Coronary artery (tissue), 2 donors: ENCODE results near the gene PCARE.
"Not testable (repeated sequence)": the region's sequence is repeated elsewhere in the genome, so short reads cannot be mapped to it uniquely, and the experiment has no call there.

ENCODE experiments used
- DNase-seq: peaks from one replicate; pipeline ENCODE4 v3.0.0-alpha.2; 2017; ENCODE audit warnings: low spot score
- H3K27ac ChIP-seq, 2 donors: fragments of 200-600 bp; sonication (generic); one replicate each; pipeline ENCODE4 v1.5.1; 2016 to 2019
- H3K4me3 ChIP-seq: fragments of 200-600 bp; sonication (generic); 2 replicates; pipeline ENCODE4 v1.5.1; 2016; ENCODE audit warnings: mild to moderate bottlenecking, moderate library complexity
- TF ChIP-seq, protein P1 (sequence below): fragments of 200-600 bp; sonication (generic); IDR thresholded peaks from one replicate; pipeline ENCODE4 v1.5.1; 2019; ENCODE audit warnings: antibody characterized with exemption

The PCARE gene

DNA sequence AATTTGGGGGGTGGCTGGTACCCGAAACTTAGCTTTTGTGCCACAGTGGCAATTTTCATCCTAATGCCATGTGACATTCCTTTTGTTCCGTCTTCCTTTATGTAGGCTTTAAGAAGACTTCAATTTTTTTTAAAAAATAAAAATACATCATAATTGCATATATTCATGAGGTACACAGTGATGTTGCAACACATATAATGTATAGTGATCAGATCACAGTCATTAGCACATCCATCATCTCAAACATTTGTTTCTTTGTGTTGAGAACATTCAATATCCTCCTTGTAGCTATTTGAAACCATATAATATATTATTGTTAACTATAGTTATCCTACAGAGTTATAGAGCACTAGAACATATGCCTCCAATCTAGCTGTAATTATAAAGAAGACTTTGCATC is 34.9 kb upstream of the PCARE start:
- H3K4me3 ChIP-seq: no peak overlapping the region
- H3K27ac ChIP-seq: no peak overlapping the region
- TF ChIP-seq, protein P1, sequence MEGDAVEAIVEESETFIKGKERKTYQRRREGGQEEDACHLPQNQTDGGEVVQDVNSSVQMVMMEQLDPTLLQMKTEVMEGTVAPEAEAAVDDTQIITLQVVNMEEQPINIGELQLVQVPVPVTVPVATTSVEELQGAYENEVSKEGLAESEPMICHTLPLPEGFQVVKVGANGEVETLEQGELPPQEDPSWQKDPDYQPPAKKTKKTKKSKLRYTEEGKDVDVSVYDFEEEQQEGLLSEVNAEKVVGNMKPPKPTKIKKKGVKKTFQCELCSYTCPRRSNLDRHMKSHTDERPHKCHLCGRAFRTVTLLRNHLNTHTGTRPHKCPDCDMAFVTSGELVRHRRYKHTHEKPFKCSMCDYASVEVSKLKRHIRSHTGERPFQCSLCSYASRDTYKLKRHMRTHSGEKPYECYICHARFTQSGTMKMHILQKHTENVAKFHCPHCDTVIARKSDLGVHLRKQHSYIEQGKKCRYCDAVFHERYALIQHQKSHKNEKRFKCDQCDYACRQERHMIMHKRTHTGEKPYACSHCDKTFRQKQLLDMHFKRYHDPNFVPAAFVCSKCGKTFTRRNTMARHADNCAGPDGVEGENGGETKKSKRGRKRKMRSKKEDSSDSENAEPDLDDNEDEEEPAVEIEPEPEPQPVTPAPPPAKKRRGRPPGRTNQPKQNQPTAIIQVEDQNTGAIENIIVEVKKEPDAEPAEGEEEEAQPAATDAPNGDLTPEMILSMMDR: no peak
- no peak for DNase-seq

DNA sequence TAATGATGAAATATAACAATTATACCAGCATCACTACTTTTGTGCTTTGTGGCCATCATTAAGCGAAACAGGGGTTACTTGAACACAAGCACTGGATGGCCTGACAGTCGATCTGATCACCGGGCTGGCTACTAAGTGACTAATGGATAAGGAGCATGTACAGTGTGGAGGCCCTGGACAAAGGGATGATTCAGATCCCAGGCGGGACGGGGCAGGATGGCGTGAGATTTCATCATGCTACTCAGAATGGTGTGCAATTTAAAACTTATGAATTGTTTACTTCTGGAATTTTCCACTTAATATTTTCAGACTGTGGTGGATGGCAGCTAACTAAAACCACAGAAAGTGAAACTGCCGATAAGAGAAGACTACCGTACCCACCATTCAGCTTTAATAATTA is 33.9 kb upstream of the PCARE start:
- H3K4me3 ChIP-seq: no peak overlapping the region
- no peak for DNase-seq

DNA sequence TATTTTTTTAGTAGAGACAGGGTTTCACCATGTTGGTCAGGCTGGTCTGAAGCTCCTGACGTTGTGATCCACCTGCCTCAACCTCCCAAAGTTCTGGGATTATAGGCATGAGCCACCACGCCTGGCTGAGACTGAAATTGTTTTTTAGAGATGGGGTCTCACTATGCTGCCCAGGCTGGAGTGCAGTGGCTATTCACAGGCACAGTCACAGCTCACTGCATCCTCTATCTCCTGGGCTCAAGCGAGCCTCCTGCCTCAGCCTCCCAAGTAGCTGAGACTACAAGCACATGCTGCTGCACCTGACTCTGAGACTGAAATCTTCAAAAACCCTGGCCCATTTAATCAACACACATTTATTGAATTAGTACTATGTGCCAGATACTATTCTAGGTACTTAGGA is 33.2 kb upstream of the PCARE start:
- not testable (repeated sequence) for H3K27ac ChIP-seq, H3K4me3 ChIP-seq, DNase-seq

More for the DNA sequence above, 33.9 kb upstream of the PCARE start:
- TF ChIP-seq, protein P1: no peak
- H3K27ac ChIP-seq: no peak overlapping the region

DNA sequence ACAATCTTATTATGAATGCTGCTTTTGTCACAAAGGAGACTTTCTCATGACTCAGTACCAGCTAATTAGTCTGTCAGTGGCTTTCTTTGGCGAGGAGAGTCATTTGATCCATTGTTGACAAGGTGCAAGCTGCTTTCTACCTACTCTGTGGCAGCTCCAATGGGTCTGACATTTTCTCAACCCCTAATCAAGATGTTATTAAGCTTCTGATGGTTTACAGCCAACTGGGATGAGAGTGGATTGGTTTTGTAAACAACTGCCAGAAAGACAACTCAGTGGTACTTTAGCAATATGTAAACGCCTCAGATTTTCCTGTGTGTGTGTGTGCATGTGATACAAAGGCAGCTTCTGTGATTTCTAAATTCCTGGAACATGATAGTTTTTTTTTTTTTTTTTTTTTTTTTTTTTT is 32.7 kb upstream of the PCARE start:
- H3K4me3 ChIP-seq: no peak overlapping the region
- H3K27ac ChIP-seq: no peak overlapping the region
- DNase-seq: no peak
- TF ChIP-seq, protein P1: no peak

DNA sequence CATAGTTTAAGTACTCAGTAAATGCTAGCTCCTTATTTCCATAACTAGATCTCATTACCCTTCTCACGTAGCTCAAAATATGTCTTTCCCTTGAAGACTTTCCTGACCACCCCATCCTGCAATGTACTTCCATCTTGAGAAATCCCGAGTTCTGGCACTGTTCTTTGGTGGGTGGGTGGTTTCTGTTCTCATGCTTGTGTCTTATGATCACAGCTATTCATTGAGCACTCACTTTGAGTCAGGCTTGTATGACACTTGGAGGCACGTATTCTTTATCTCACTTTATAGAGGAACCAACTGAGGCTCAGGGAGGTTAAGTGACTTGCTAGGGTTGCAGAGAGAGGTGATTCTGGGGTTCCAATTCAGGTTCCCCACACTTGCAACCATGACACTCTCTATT is 31.9 kb upstream of the PCARE start:
- DNase-seq: no peak
- TF ChIP-seq, protein P1: no peak
- H3K4me3 ChIP-seq: no peak overlapping the region
- no peak overlapping the region for H3K27ac ChIP-seq

DNA sequence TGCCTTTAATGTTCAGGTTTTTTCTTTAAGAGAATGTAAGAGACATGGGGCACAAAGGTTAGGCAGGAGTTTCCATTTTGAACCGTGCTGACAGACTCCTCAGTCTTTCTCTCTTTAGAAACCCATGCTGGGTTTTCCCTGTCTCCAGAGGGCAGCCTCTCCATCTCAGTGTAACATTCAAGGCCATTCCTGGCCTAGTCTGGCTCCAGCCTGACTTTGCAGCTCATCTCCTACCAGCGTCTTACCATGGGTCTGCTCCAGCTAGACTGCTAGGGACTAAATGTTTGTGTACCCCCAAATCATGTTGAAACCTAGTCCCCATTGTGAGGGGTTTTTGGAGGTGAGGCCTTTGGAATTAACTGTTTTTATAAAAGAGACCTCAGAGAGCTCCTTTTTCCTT is 31.1 kb upstream of the PCARE start:
- DNase-seq: no peak
- TF ChIP-seq, protein P1: no peak
- no peak overlapping the region for H3K27ac ChIP-seq
- H3K4me3 ChIP-seq: no peak overlapping the region

DNA sequence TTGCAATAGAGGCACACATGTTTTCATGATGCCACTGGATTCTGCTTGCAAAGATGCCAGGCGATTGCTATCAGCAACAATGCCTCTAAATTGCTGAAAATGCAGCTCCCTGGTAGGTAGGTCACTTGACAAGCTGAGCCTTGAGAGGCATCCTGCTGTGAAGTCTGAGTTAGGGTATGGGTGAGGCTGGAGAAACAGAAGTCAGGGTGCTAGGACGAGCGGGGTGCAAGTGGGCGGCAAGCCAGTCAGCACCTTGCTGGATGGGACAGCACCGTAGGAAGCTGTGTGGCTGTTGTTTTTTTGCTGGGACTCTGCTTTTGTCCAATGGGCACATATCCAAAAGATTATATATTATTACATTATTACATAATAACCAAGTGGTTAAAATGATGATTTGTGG is 30.4 kb upstream of the PCARE start:
- DNase-seq: no peak

More for the DNA sequence above, 30.4 kb upstream of the PCARE start:
- TF ChIP-seq, protein P1: no peak
- no peak overlapping the region for H3K4me3 ChIP-seq
- no peak overlapping the region for H3K27ac ChIP-seq
